Mucosa of descending colon (tissue), 3 donors: Measurements from ENCODE around the gene NEMP2. TPM values are rescaled to one million over a fixed set of nuclear protein-coding genes. Genes with fewer than 3 reads are reported as not detected.

ENCODE experiments used
- ATAC-seq: fragments of 200-7000 bp; cut with Tn5 transposase; one replicate; pipeline ENCODE4 v1.9.1; 2020; ENCODE audit warnings: mild to moderate bottlenecking, moderate library complexity
- DNase-seq, 3 donors: peaks; one replicate each; pipeline ENCODE4 v3.0.0-alpha.2; 2020
- H3K36me3 ChIP-seq: fragments of 200-600 bp; one replicate; pipeline ENCODE4 v1.8.0; 2021; ENCODE audit warnings: low read depth, mild to moderate bottlenecking
- H3K4me1 ChIP-seq: fragments of 200-600 bp; one replicate; pipeline ENCODE4 v1.8.0; 2021; ENCODE audit warnings: low read depth, mild to moderate bottlenecking
- H3K4me3 ChIP-seq: fragments of 200-600 bp; one replicate; pipeline ENCODE4 v1.8.0; 2021; ENCODE audit warnings: mild to moderate bottlenecking
- H3K9me3 ChIP-seq: fragments of 200-600 bp; one replicate; pipeline ENCODE4 v1.8.0; 2021; ENCODE audit warnings: mild to moderate bottlenecking
- intact Hi-C, 2 donors: fragments of 100-400 bp; cut with DNase I in 1 of 2; cut with micrococcal nuclease in 1 of 2; formaldehyde crosslinking; loops; one replicate each; pipeline versions ENCODE4 v1.11.0 to v1.11.1; 2022; cut with DNase I, micrococcal nuclease
- total RNA-seq, 3 donors: library from RNA; stranded (reverse); fragmentation: NEBNext Ultra II Directional in 2 of 3; extraction: Animal tissue kit (Norgen Biotek cat#: 25700) in 2 of 3; gene quantifications; one replicate each; pipeline versions ENCODE4 v1.2.1 to v1.2.4, GENCODE V29; 2021 to 2023
- TF ChIP-seq, protein P1 (sequence below): fragments of 200-600 bp; IDR thresholded peaks from one replicate; pipeline ENCODE4 v1.8.0; 2022; ENCODE audit warnings: antibody characterized with exemption, mild to moderate bottlenecking
- donor health status: DM: no; HTN: no; CAD: no; lungs with moderate emphysema.
- donor health status: DM: no; HTN: no; CAD: no.
- donor health status: DM: no; HTN: yes; CAD: no.

Gene NEMP2
- total RNA-seq, 3 donors from 2014 or later = 1.7 to 4.1 (median 4.0) TPM

DNA sequence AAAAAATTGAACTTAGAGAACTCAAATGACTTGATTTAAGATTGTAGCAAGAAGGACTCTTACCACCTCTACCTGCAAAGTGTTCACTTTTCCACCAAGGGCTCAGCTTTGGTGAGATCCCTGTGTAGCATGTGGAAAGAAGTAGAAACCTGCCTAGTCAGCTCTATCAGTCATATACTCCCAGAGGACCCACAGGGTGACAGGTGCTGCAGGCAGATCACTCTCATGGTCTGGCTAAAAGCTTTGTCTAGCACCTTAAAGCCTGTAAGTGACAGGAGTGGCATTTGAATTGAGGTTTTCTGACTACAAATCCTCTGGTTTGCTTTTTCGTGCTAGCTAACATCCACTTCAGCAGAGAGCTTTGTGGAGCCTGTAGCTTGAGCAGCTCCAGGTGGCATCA is 18.7 kb upstream of the NEMP2 start:
- Histone ChIP-seq H3K4me3 (no peak overlapping the region), H3K36me3 (no peaks in the 10 kb centered on the region), H3K4me1 (no peaks in the 10 kb centered on the region), H3K9me3 (no peaks in the 10 kb centered on the region)
- TF ChIP-seq, protein P1, sequence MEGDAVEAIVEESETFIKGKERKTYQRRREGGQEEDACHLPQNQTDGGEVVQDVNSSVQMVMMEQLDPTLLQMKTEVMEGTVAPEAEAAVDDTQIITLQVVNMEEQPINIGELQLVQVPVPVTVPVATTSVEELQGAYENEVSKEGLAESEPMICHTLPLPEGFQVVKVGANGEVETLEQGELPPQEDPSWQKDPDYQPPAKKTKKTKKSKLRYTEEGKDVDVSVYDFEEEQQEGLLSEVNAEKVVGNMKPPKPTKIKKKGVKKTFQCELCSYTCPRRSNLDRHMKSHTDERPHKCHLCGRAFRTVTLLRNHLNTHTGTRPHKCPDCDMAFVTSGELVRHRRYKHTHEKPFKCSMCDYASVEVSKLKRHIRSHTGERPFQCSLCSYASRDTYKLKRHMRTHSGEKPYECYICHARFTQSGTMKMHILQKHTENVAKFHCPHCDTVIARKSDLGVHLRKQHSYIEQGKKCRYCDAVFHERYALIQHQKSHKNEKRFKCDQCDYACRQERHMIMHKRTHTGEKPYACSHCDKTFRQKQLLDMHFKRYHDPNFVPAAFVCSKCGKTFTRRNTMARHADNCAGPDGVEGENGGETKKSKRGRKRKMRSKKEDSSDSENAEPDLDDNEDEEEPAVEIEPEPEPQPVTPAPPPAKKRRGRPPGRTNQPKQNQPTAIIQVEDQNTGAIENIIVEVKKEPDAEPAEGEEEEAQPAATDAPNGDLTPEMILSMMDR = no peak
- no peak for DNase-seq
- intact Hi-C loops = no loop called here
- no peak for ATAC-seq

DNA sequence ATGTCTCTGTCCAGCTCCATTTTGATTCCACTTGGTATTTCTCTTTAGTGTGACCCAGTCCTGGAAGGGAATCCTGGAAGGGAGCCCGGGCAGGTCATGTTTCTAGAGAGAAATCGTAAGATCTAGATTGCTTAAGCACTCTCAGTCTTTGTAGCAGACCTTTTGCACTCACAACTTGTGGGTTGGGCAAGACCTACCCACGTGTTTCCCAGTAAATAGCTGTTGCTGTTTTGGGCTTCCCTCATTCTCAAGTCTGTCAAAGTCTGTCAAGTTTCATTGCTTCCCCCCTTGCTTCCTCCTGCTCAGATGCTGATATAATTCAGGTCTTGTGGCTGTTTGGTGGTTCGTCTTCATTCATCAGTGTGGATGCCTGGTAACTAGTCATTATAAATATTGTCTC is 17.4 kb upstream of the NEMP2 start:
- intact Hi-C loops = no loop called here
- Histone ChIP-seq H3K9me3 (no peaks in the 10 kb centered on the region), H3K36me3 (no peaks in the 10 kb centered on the region), H3K4me3 (no peak overlapping the region), H3K4me1 (no peaks in the 10 kb centered on the region)
- ATAC-seq (no peak), DNase-seq (no peak)
- TF ChIP-seq, protein P1 = no peak

DNA sequence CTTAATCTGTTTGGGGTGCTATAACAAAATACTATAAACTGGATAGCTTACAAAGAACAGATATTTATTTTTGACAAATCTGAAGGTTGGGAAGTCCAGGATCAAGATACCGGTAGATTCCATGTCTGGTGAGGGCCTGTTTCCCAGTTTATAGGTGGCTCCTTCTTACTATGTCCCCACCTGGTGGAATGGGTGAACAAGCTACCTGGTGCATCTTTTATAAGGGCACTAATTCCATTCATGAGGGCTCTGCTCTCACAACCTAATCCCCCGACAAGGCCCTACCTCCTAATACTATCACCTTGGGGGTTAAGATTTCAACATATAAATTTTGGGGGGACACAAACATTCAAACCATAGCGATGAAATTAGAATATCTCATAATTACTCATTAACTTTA is 15.6 kb upstream of the NEMP2 start:
- no peaks in the 10 kb centered on the region for H3K4me1 ChIP-seq
- ATAC-seq (no peak), DNase-seq (no peak)
- intact Hi-C loops = no loop called here
- no peaks in the 10 kb centered on the region for H3K36me3 ChIP-seq
- H3K4me3 ChIP-seq = no peak overlapping the region
- no peaks in the 10 kb centered on the region for H3K9me3 ChIP-seq
- TF ChIP-seq, protein P1 = no peak

DNA sequence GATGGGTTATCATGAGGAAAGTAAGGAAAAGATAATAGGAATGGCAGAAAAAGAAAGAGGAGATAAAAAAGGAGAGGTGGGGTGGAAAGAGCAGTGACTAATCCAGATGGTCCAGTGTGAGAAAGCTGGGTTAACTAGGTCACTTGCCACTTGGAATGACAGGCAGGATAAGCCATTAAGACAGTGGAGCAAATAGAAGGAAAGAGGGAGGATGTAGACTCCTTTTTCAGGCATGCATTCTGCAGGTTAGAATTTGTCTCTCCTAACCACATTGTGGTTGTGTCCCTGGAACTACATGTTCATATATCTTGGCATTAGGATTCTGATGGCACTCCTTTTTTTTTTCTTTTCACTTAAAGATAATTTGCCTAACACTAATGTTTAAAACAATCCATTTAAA is 13.4 kb upstream of the NEMP2 start:
- ATAC-seq (no peak), DNase-seq (no peak)
- Histone ChIP-seq H3K36me3 (no peaks in the 10 kb centered on the region), H3K4me1 (no peaks in the 10 kb centered on the region), H3K4me3 (no peak overlapping the region), H3K9me3 (no peaks in the 10 kb centered on the region)
- TF ChIP-seq, protein P1 = no peak
- intact Hi-C loops = no loop called here

DNA sequence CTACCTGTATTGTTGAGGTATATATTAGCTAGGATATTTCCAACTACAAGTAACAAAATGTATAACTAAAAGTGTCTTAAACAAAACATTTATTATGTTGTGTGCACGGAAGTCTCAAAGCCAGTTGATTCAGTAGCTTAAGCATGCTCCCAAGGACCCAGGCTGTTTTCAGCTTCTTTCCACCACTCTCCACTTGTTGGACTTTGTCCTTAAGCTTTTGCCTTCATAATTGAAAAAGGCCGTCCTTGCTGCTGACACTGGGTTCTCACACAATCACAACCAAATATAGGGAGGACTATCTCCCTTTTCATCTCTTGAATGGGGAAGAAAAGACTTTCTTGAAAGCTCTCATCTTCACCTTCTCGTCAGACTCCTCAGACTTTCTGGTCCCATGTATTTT is 12.2 kb upstream of the NEMP2 start:
- Histone ChIP-seq H3K4me3 (no peak overlapping the region), H3K9me3 (peaks cover 6% of the 10 kb centered on the region), H3K36me3 (no peaks in the 10 kb centered on the region), H3K4me1 (no peaks in the 10 kb centered on the region)
- TF ChIP-seq, protein P1 = no peak
- DNase-seq (no peak), ATAC-seq (no peak)
- intact Hi-C loops = no loop called here
